ENCODE data around the gene MAIP1. TPM values are rescaled to one million over a fixed set of nuclear protein-coding genes. Genes with fewer than 3 reads are reported as not detected.

MAIP1 gene
- total and polyA plus RNA-seq, 7 donors: 18.2 to 52.3 (median 27.7) TPM

- no peak for TF ChIP-seq CTCF (IDR thresholded peaks at IDR 0.05)
- Histone ChIP-seq H3K36me3 (ENCODE audit: insufficient read depth in 1 of 2, low read depth in 1 of 2) (peaks cover 8 to 84% of the 10 kb centered on the region in 2 donors), H3K27me3 (ENCODE audit: insufficient read depth in 3 of 3, low read length in 2 of 3) (no peaks in the 10 kb centered on the region), H3K27ac (no peak overlapping the region), H3K4me1 (no peaks in the 10 kb centered on the region), H3K9me3 (no peaks in the 10 kb centered on the region), H3K4me3 (no peak overlapping the region)
- WGBS, 3 donors: 96 to 98% (median 97%) methylated on average over 4 of the region's 4 CpGs
- no peak for DNase-seq
- intact Hi-C loops (cut with DNase I): loop anchor here in 1 of 2 donors (10.0 kb wide), 2 partner anchors 89 to 239 kb away; partner anchors contain the start of gene FTCDNL1
- ATAC-seq: no peak
Observed at GRCh38 chr2:199943373-199943772, 12.0 kb upstream of the MAIP1 start.

GRCh38 chr2:199946196-199946595 is 9.2 kb upstream of the MAIP1 start:
- Histone ChIP-seq H3K27me3 (ENCODE audit: insufficient read depth in 3 of 3, low read length in 2 of 3) (no peaks in the 10 kb centered on the region), H3K36me3 (ENCODE audit: insufficient read depth in 1 of 2, low read depth in 1 of 2) (peaks cover 8 to 79% of the 10 kb centered on the region in 2 donors), H3K27ac (no peak overlapping the region), H3K4me1 (no peaks in the 10 kb centered on the region), H3K9me3 (no peaks in the 10 kb centered on the region), H3K4me3 (no peak overlapping the region)
- DNase-seq: no peak
- intact Hi-C loops (cut with DNase I): loop anchor here in 1 of 2 donors (10.0 kb wide), 2 partner anchors 91 to 241 kb away; partner anchors contain the start of gene FTCDNL1
- no peak for TF ChIP-seq CTCF (IDR thresholded peaks at IDR 0.05)
- no peak for ATAC-seq
- WGBS, 3 donors: 96 to 100% (median 100%) methylated on average over 1 of the region's 1 CpG

- H3K4me1 ChIP-seq: no peaks in the 10 kb centered on the region
- no peak for ATAC-seq
- H3K4me3 ChIP-seq: no peak overlapping the region
- no peaks in the 10 kb centered on the region for H3K9me3 ChIP-seq
- intact Hi-C loops (cut with DNase I): loop anchor here in 1 of 2 donors (10.0 kb wide), 2 partner anchors 92 to 242 kb away; partner anchors contain the start of gene FTCDNL1
- TF ChIP-seq CTCF (IDR thresholded peaks at IDR 0.05): no peak
- no peak for DNase-seq
- H3K27me3 ChIP-seq (ENCODE audit: insufficient read depth in 3 of 3, low read length in 2 of 3): no peaks in the 10 kb centered on the region
- H3K36me3 ChIP-seq (ENCODE audit: insufficient read depth in 1 of 2, low read depth in 1 of 2): peaks cover 8 to 77% of the 10 kb centered on the region in 2 donors
- H3K27ac ChIP-seq: no peak overlapping the region
Observed at GRCh38 chr2:199946836-199947235, 8.5 kb upstream of the MAIP1 start.

GRCh38 chr2:199950396-199950795 is 5.0 kb upstream of the MAIP1 start:
- Histone ChIP-seq H3K4me3 (no peak overlapping the region), H3K36me3 (ENCODE audit: insufficient read depth in 1 of 2, low read depth in 1 of 2) (peaks cover 1 to 50% of the 10 kb centered on the region in 2 donors), H3K9me3 (no peaks in the 10 kb centered on the region), H3K27me3 (ENCODE audit: insufficient read depth in 3 of 3, low read length in 2 of 3) (no peaks in the 10 kb centered on the region), H3K27ac (no peak overlapping the region), H3K4me1 (peaks cover 13% of the 10 kb centered on the region)
- 90 to 95% (median 91%) methylated on average over 5 of the region's 5 CpGs for WGBS, 3 donors
- intact Hi-C loops (cut with DNase I): no loop called here
- TF ChIP-seq CTCF (IDR thresholded peaks at IDR 0.05): no peak
- DNase-seq (no peak), ATAC-seq (no peak)

- intact Hi-C loops (cut with DNase I): no loop called here
- Histone ChIP-seq H3K9me3 (no peaks in the 10 kb centered on the region), H3K27ac (no peak overlapping the region), H3K4me1 (peaks cover 13% of the 10 kb centered on the region), H3K36me3 (ENCODE audit: insufficient read depth in 1 of 2, low read depth in 1 of 2) (peaks cover 0 to 43% of the 10 kb centered on the region in 2 donors), H3K4me3 (no peak overlapping the region), H3K27me3 (ENCODE audit: insufficient read depth in 3 of 3, low read length in 2 of 3) (no peaks in the 10 kb centered on the region)
- TF ChIP-seq CTCF (IDR thresholded peaks at IDR 0.05): no peak
- no peak for DNase-seq
- ATAC-seq: no peak
- 57 to 78% (median 63%) methylated on average over 1 of the region's 1 CpG for WGBS, 3 donors
Observed at GRCh38 chr2:199951023-199951422, 4.4 kb upstream of the MAIP1 start.

All from psoas muscle (tissue), 8 donors.